BE2C (cell line): Measurements from ENCODE around the gene PLS3.

Source experiments
- DNase-seq: peaks from one replicate; pipeline ENCODE4 v3.0.0-alpha.2; 2020
- H3K27me3 ChIP-seq: fragments of 250-450 bp; sonication (Bioruptor Pico); 2 replicates; pipeline ENCODE4 v1.5.1; 2020; ENCODE audit warnings: mild to moderate bottlenecking
- H3K36me3 ChIP-seq: fragments of 250-450 bp; sonication (Bioruptor Pico); 2 replicates; pipeline ENCODE4 v1.5.1; 2020; ENCODE audit warnings: mild to moderate bottlenecking
- H3K4me1 ChIP-seq: fragments of 250-450 bp; sonication (Bioruptor Pico); 2 replicates; pipeline ENCODE4 v1.5.1; 2020
- H3K4me3 ChIP-seq: 2 replicates; pipeline ENCODE4 v1.5.1; 2011; ENCODE audit warnings: low read depth, low read length
- H3K9me3 ChIP-seq: fragments of 250-450 bp; sonication (Bioruptor Pico); 2 replicates; pipeline ENCODE4 v1.5.1; 2020
- TF ChIP-seq, protein P1 (sequence below): IDR thresholded peaks from 2 replicates; pipeline ENCODE4 v1.5.1; 2012; ENCODE audit warnings: mild to moderate bottlenecking, low read depth, low read length

The PLS3 gene

DNA sequence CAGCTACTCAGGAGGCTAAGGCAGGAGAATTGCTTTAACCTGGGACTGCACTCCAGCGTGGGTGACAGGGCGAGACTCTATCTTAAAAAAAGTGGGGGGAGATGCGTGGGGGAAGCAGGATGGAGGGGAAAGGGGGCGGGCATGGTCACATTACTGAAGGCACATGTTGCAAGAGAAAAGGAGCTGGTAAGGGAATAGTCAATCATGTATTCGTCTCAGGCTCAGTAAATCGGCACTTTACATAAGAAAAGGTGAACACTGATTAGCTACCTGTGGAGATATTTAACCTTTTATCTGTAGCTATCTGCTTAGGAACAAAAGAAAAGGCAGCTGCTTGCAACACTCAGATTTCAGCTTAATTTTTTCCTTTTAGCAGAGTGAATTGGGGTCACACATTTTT, 132.5 kb downstream of the PLS3 start:
- Histone ChIP-seq H3K4me3 (no peak overlapping the region), H3K36me3 (no peaks in the 10 kb centered on the region), H3K4me1 (no peaks in the 10 kb centered on the region), H3K27me3 (no peaks in the 10 kb centered on the region), H3K9me3 (no peaks in the 10 kb centered on the region)
- no peak for DNase-seq
- TF ChIP-seq, protein P1, sequence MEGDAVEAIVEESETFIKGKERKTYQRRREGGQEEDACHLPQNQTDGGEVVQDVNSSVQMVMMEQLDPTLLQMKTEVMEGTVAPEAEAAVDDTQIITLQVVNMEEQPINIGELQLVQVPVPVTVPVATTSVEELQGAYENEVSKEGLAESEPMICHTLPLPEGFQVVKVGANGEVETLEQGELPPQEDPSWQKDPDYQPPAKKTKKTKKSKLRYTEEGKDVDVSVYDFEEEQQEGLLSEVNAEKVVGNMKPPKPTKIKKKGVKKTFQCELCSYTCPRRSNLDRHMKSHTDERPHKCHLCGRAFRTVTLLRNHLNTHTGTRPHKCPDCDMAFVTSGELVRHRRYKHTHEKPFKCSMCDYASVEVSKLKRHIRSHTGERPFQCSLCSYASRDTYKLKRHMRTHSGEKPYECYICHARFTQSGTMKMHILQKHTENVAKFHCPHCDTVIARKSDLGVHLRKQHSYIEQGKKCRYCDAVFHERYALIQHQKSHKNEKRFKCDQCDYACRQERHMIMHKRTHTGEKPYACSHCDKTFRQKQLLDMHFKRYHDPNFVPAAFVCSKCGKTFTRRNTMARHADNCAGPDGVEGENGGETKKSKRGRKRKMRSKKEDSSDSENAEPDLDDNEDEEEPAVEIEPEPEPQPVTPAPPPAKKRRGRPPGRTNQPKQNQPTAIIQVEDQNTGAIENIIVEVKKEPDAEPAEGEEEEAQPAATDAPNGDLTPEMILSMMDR, result no peak

DNA sequence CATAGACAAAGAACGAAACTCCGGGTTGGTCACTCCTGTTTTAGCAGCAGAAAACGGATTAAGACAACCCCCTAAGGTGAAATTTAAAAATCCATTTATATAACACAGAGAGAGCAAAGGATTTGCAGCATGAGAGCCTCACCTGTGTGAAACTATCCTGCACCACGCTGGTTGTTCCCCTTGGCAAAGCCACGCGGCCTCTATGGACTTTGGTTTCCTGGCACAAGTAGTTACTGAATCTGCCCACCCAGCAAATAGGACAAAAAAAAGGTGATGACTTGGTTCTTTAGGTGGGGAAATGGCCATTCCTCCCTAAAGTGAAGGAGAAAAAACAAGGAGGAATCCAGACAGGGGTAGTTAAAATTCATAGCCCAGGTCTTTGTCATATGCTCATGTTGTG, 133.1 kb downstream of the PLS3 start:
- no peaks in the 10 kb centered on the region for H3K36me3 ChIP-seq
- no peaks in the 10 kb centered on the region for H3K4me1 ChIP-seq
- H3K27me3 ChIP-seq, result no peaks in the 10 kb centered on the region
- H3K4me3 ChIP-seq, result no peak overlapping the region
- H3K9me3 ChIP-seq, result no peaks in the 10 kb centered on the region
- DNase-seq, result no peak
- TF ChIP-seq, protein P1, result no peak

DNA sequence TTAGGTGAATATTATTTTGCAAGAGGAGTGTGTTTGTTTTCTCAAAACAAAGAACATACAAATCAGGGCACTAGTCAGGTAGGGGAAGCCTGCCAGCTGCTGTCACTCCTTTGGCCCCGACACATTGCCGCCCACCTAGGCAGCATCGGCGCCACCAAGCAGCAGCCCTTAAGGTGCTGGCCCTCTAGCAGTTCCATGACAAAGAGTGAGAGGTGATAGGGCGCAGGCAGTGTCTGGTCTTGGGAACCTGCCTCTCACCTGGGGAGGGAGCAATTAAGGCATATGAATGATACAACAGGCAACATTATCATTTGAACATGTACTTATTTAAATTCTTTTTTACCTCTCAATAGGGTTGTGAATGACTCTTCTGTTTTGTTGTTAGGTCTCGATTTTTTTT, 135.1 kb downstream of the PLS3 start:
- no peak for DNase-seq

DNA sequence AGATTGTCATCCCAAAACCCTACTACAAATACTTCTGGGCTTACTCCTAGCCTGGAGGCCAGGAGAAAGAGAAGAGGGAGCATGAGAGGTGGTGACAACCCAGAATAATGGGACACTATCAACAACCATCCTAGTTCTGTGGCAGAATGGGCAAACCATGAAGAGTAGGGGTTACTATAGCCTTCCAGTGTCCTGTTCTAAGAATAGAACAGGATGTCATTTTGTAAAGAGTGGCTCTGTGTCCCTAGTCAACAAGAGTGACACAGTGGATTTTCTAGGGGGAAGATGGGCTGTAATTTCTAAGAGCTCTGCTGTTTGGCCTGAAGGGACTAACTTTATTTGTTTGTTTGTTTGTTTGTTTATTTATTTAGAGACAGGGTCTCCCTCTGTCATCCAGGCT, 136.0 kb downstream of the PLS3 start:
- no peaks in the 10 kb centered on the region for H3K9me3 ChIP-seq
- no peak for DNase-seq
- TF ChIP-seq, protein P1, result no peak

More for the DNA sequence above, 135.1 kb downstream of the PLS3 start:
- Histone ChIP-seq H3K36me3 (no peaks in the 10 kb centered on the region), H3K9me3 (no peaks in the 10 kb centered on the region), H3K4me1 (no peaks in the 10 kb centered on the region), H3K4me3 (no peak overlapping the region), H3K27me3 (no peaks in the 10 kb centered on the region)
- TF ChIP-seq, protein P1, result no peak

DNA sequence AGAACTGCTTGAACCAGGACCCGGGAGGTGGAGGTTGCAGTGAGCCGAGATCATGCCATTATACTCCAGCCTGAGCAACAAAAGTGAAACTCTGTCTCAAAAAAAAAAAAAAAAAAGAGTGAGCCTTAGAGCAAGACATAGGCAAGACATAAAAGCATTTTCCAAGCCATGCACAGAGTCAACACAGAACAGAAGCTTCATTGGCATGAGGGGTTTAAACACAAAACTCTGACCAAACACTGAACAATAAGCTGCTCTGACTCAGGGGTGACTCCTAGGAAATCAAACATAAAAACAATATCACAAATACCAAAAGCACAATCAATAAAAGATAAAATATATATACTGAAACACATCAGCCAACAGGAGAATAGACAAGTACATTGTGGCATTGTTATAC, 136.8 kb downstream of the PLS3 start:
- Histone ChIP-seq H3K9me3 (no peaks in the 10 kb centered on the region), H3K4me3 (no peak overlapping the region)
- TF ChIP-seq, protein P1, result no peak

More for the DNA sequence above, 136.0 kb downstream of the PLS3 start:
- Histone ChIP-seq H3K27me3 (no peaks in the 10 kb centered on the region), H3K4me1 (no peaks in the 10 kb centered on the region), H3K4me3 (no peak overlapping the region), H3K36me3 (no peaks in the 10 kb centered on the region)

More for the DNA sequence above, 136.8 kb downstream of the PLS3 start:
- Histone ChIP-seq H3K27me3 (no peaks in the 10 kb centered on the region), H3K4me1 (no peaks in the 10 kb centered on the region), H3K36me3 (no peaks in the 10 kb centered on the region)
- DNase-seq, result no peak
